Astrocyte of the hippocampus (primary cell): ENCODE measurements around the gene FFAR2.

Experiments
- DNase-seq: peaks from one replicate; pipeline ENCODE4 v3.0.0; 2011; ENCODE audit warnings: low read depth, low spot score

The FFAR2 gene

GRCh38 chr19:35425682-35426081 lies 22.4 kb upstream of the FFAR2 start:
- DNase-seq, result no peak

GRCh38 chr19:35427187-35427586 lies 20.9 kb upstream of the FFAR2 start:
- no peak for DNase-seq

- no peak for DNase-seq
These were observed 18.2 kb upstream of the FFAR2 start for GRCh38 chr19:35429698-35430408.

- DNase-seq, result no peak
These were observed 17.5 kb upstream of the FFAR2 start for GRCh38 chr19:35430409-35431144.

- no peak for DNase-seq
These were observed 16.8 kb upstream of the FFAR2 start for GRCh38 chr19:35431145-35431807.

- DNase-seq, result no peak
These were observed 15.1 kb upstream of the FFAR2 start for GRCh38 chr19:35432911-35433310.

- DNase-seq, result no peak
These were observed 14.6 kb upstream of the FFAR2 start for GRCh38 chr19:35433448-35433847.

- no peak for DNase-seq
These were observed 12.2 kb upstream of the FFAR2 start for GRCh38 chr19:35435896-35436295.

GRCh38 chr19:35436477-35437405 lies 11.3 kb upstream of the FFAR2 start:
- peak; percentile 10 for DNase-seq

GRCh38 chr19:35437406-35437951 lies 10.6 kb upstream of the FFAR2 start:
- DNase-seq, result no peak

- no peak for DNase-seq
These were observed 10.0 kb upstream of the FFAR2 start for GRCh38 chr19:35438096-35438495.

- DNase-seq, result no peak
These were observed 9.5 kb upstream of the FFAR2 start for GRCh38 chr19:35438527-35438926.

- no peak for DNase-seq
These were observed 8.1 kb upstream of the FFAR2 start for GRCh38 chr19:35439921-35440320.

GRCh38 chr19:35442091-35442490 lies 6.0 kb upstream of the FFAR2 start:
- DNase-seq, result no peak

GRCh38 chr19:35444735-35445134 lies 3.3 kb upstream of the FFAR2 start:
- DNase-seq, result no peak

- DNase-seq, result no peak
These were observed 2.0 kb upstream of the FFAR2 start for GRCh38 chr19:35445826-35446593.

- no peak for DNase-seq
These were observed 1.4 kb downstream of the FFAR2 start for GRCh38 chr19:35449359-35450043.

- no peak for DNase-seq
These were observed 3.5 kb downstream of the FFAR2 start for GRCh38 chr19:35451338-35452096.

- DNase-seq, result no peak
These were observed 6.6 kb downstream of the FFAR2 start for GRCh38 chr19:35454663-35455062.
